Measurements from ENCODE around the gene ZNF622. TPM values are rescaled to one million over a fixed set of nuclear protein-coding genes. Genes with fewer than 3 reads are reported as not detected.

Gene ZNF622
- total RNA-seq, 2 experiments from 2014 or later, result 35.6 to 35.9 TPM

GRCh38 chr5:16492398-16493140 is 27.0 kb upstream of the ZNF622 start:
- Mint-ChIP-seq H3K27me3 (no peaks in the 10 kb centered on the region), H3K36me3 (peaks cover 16% of the 10 kb centered on the region), H3K4me3 (no peak overlapping the region), H3K27ac (no peak overlapping the region), H3K9me3 (peaks cover 32% of the 10 kb centered on the region), H3K4me1 (ENCODE audit: low read depth) (peaks cover 5% of the 10 kb centered on the region)
- CTCF ChIA-PET, result no interaction called here
- intact Hi-C loops (cut with micrococcal nuclease), result no loop called here
- POLR2A ChIA-PET, result no interaction called here
- DNase-seq, result no peak

DNA sequence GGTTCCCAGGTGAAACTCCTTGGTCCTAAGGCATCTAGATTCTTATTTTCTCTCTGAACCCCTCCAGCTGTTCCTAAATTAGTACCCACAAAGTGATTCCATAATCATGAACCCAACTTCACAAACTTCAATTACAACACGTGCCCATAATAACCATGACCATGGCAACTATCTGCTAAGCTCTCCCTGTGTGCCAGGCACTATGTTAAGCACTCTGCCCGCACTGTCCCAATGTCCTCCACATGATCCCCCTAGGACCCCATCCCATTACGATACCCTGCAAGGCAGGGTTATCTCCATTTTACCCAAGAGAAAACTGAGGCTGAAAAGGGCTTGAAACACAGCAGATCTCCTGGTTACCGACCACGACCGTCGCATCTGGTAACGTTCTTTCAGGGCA is 25.3 kb upstream of the ZNF622 start:
- Mint-ChIP-seq H3K9me3 (peaks cover 17% of the 10 kb centered on the region), H3K27me3 (no peaks in the 10 kb centered on the region), H3K4me3 (no peak overlapping the region), H3K4me1 (ENCODE audit: low read depth) (peaks cover 5% of the 10 kb centered on the region), H3K36me3 (peaks cover 10% of the 10 kb centered on the region), H3K27ac (no peak overlapping the region)
- ChIA-PET CTCF (interaction anchor here (1.0 to 2.4 kb wide), 3 partner anchors 55 to 62 kb away, joined by 3 to 8 read pairs (median 5); no protein-coding TSS in a partner anchor), POLR2A (no interaction called here)
- no peak for DNase-seq
- intact Hi-C loops (cut with micrococcal nuclease), result no loop called here

GRCh38 chr5:16489322-16489791 is 23.8 kb upstream of the ZNF622 start:
- H3K4me3 Mint-ChIP-seq, result no peak overlapping the region
- CTCF ChIA-PET, result interaction anchor here (0.7 to 2.4 kb wide), 3 partner anchors 56 to 178 kb away, joined by 3 to 8 read pairs (median 5); no protein-coding TSS in a partner anchor
- no peak for DNase-seq
- H3K4me1 Mint-ChIP-seq (ENCODE audit: low read depth), result peaks cover 5% of the 10 kb centered on the region
- peaks cover 2% of the 10 kb centered on the region for H3K9me3 Mint-ChIP-seq
- H3K27ac Mint-ChIP-seq, result no peak overlapping the region
- POLR2A ChIA-PET, result no interaction called here
- intact Hi-C loops (cut with micrococcal nuclease), result loop anchor here (1.0 kb wide), 2 partner anchors 63 to 177 kb away; no protein-coding TSS in a partner anchor
- H3K36me3 Mint-ChIP-seq, result peaks cover 2% of the 10 kb centered on the region
- H3K27me3 Mint-ChIP-seq, result no peaks in the 10 kb centered on the region

DNA sequence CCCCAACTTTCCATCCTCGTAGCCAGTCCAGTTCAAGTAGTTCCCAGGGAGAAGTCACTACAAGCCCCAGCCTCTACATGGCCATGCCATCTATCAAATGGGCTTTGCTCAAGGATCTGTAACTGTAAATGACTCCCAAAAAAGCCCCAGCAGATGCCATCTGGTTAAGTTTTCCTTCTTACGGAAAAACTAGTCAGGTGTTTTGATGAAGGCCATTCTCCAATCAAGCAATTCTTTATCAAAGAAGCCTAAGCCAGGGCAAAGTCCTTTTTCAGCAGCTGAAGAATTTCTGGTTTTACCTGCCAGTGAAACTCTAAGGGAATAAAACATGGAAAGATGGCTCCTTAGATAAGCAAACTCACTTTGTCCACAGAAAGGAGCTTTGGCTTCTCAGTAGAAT is 21.9 kb upstream of the ZNF622 start:
- Mint-ChIP-seq H3K27ac (no peak overlapping the region), H3K4me1 (ENCODE audit: low read depth) (peaks cover 3% of the 10 kb centered on the region), H3K36me3 (no peaks in the 10 kb centered on the region), H3K9me3 (no peaks in the 10 kb centered on the region), H3K27me3 (no peaks in the 10 kb centered on the region), H3K4me3 (no peak overlapping the region)
- POLR2A ChIA-PET, result no interaction called here
- no peak for DNase-seq
- CTCF ChIA-PET, result interaction anchor here (1.2 to 1.4 kb wide), 2 partner anchors 14 to 64 kb away, joined by 3 read pairs; no protein-coding TSS in a partner anchor
- intact Hi-C loops (cut with micrococcal nuclease), result no loop called here

- ChIA-PET CTCF (interaction anchor here (0.6 to 1.2 kb wide), 2 partner anchors 65 to 261 kb away, joined by 3 read pairs; no protein-coding TSS in a partner anchor), POLR2A (no interaction called here)
- intact Hi-C loops (cut with micrococcal nuclease), result no loop called here
- no peaks in the 10 kb centered on the region for H3K9me3 Mint-ChIP-seq
- peaks cover 3% of the 10 kb centered on the region for H3K4me1 Mint-ChIP-seq (ENCODE audit: low read depth)
- no peak overlapping the region for H3K27ac Mint-ChIP-seq
- H3K27me3 Mint-ChIP-seq, result no peaks in the 10 kb centered on the region
- no peak for DNase-seq
- H3K36me3 Mint-ChIP-seq, result no peaks in the 10 kb centered on the region
- H3K4me3 Mint-ChIP-seq, result no peak overlapping the region
Observed at GRCh38 chr5:16486711-16487111, 21.1 kb upstream of the ZNF622 start.

- intact Hi-C loops (cut with micrococcal nuclease), result no loop called here
- no peak for DNase-seq
- no peak overlapping the region for H3K27ac Mint-ChIP-seq
- H3K4me1 Mint-ChIP-seq (ENCODE audit: low read depth), result peaks cover 3% of the 10 kb centered on the region
- H3K36me3 Mint-ChIP-seq, result peaks cover 2% of the 10 kb centered on the region
- H3K4me3 Mint-ChIP-seq, result no peak overlapping the region
- POLR2A ChIA-PET, result no interaction called here
- CTCF ChIA-PET, result interaction anchor here (0.8 kb wide), 1 partner anchor 18 kb away, joined by 3 read pairs; no protein-coding TSS in a partner anchor
- H3K9me3 Mint-ChIP-seq, result no peaks in the 10 kb centered on the region
- no peaks in the 10 kb centered on the region for H3K27me3 Mint-ChIP-seq
Observed at GRCh38 chr5:16485656-16486055, 20.1 kb upstream of the ZNF622 start.

DNA sequence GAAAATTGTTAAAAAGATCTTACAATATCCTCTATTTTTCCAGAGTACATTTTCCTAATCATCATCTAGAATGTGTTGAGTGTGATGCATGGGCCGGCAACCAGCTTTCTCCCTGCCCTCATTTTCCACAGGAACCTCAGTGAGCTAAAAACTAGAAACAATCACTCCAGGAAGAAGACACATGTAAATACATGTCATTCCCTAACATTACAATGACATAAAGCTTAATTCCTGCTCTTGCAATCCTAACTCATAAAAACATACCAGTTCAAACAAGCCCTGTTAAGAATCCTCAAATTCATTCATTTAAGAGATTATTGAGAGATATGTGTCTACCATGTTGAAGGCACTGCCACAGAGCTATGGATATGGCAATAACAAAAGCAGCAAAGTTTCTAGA is 18.5 kb upstream of the ZNF622 start:
- intact Hi-C loops (cut with micrococcal nuclease), result no loop called here
- no peaks in the 10 kb centered on the region for H3K4me1 Mint-ChIP-seq (ENCODE audit: low read depth)
- H3K9me3 Mint-ChIP-seq, result no peaks in the 10 kb centered on the region
- H3K27ac Mint-ChIP-seq, result no peak overlapping the region
- H3K27me3 Mint-ChIP-seq, result no peaks in the 10 kb centered on the region
- POLR2A ChIA-PET, result no interaction called here
- CTCF ChIA-PET, result interaction anchor here (1.6 kb wide), 1 partner anchor 28 kb away, joined by 6 read pairs; no protein-coding TSS in a partner anchor
- no peak overlapping the region for H3K4me3 Mint-ChIP-seq
- H3K36me3 Mint-ChIP-seq, result peaks cover 2% of the 10 kb centered on the region
- no peak for DNase-seq

DNA sequence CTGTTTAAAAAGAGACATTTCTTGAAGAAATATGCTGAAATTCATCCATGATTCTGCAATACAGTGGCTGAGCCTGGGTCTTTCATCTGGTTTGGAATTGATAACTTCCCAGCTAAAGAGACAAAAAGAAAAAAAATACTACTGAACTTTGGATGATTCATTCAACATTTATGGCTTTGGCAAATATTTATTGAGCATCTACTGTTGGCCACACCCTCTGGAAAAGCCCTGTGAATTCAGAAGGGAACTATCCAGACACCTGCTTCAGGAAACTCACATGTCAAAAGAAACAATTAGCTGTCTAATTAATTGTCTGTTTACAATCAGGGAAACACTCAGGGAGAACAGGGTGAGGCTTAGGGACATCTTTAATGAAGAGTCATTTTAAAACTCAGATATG is 17.8 kb upstream of the ZNF622 start:
- POLR2A ChIA-PET, result no interaction called here
- Mint-ChIP-seq H3K9me3 (no peaks in the 10 kb centered on the region), H3K4me3 (no peak overlapping the region), H3K27ac (no peak overlapping the region), H3K27me3 (no peaks in the 10 kb centered on the region), H3K4me1 (ENCODE audit: low read depth) (no peaks in the 10 kb centered on the region), H3K36me3 (peaks cover 2% of the 10 kb centered on the region)
- DNase-seq, result no peak
- CTCF ChIA-PET, result interaction anchor here (0.6 to 1.8 kb wide), 3 partner anchors 27 to 706 kb away, joined by 3 to 4 read pairs (median 4); no protein-coding TSS in a partner anchor
- intact Hi-C loops (cut with micrococcal nuclease), result no loop called here

- no peaks in the 10 kb centered on the region for H3K4me1 Mint-ChIP-seq (ENCODE audit: low read depth)
- peaks cover 2% of the 10 kb centered on the region for H3K36me3 Mint-ChIP-seq
- ChIA-PET POLR2A (no interaction called here), CTCF (interaction anchor here (0.6 to 1.8 kb wide), 3 partner anchors 27 to 707 kb away, joined by 3 to 4 read pairs (median 4); no protein-coding TSS in a partner anchor)
- no peaks in the 10 kb centered on the region for H3K27me3 Mint-ChIP-seq
- H3K9me3 Mint-ChIP-seq, result no peaks in the 10 kb centered on the region
- no peak for DNase-seq
- H3K27ac Mint-ChIP-seq, result no peak overlapping the region
- H3K4me3 Mint-ChIP-seq, result no peak overlapping the region
- intact Hi-C loops (cut with micrococcal nuclease), result no loop called here
Observed at GRCh38 chr5:16482891-16483290, 17.3 kb upstream of the ZNF622 start.

- no peak overlapping the region for H3K27ac Mint-ChIP-seq
- no peak for DNase-seq
- H3K27me3 Mint-ChIP-seq, result no peaks in the 10 kb centered on the region
- no peaks in the 10 kb centered on the region for H3K4me1 Mint-ChIP-seq (ENCODE audit: low read depth)
- CTCF ChIA-PET, result no interaction called here
- POLR2A ChIA-PET, result no interaction called here
- no peaks in the 10 kb centered on the region for H3K9me3 Mint-ChIP-seq
- H3K4me3 Mint-ChIP-seq, result no peak overlapping the region
- intact Hi-C loops (cut with micrococcal nuclease), result no loop called here
- peaks cover 5% of the 10 kb centered on the region for H3K36me3 Mint-ChIP-seq
Observed at GRCh38 chr5:16480821-16481538, 15.4 kb upstream of the ZNF622 start.

- H3K9me3 Mint-ChIP-seq, result no peaks in the 10 kb centered on the region
- no peak overlapping the region for H3K4me3 Mint-ChIP-seq
- ChIA-PET CTCF (interaction anchor here (0.7 kb wide), 1 partner anchor 73 kb away, joined by 3 read pairs; no protein-coding TSS in a partner anchor), POLR2A (no interaction called here)
- no peaks in the 10 kb centered on the region for H3K4me1 Mint-ChIP-seq (ENCODE audit: low read depth)
- H3K27ac Mint-ChIP-seq, result no peak overlapping the region
- no peak for DNase-seq
- peaks cover 5% of the 10 kb centered on the region for H3K36me3 Mint-ChIP-seq
- intact Hi-C loops (cut with micrococcal nuclease), result no loop called here
- H3K27me3 Mint-ChIP-seq, result no peaks in the 10 kb centered on the region
Observed at GRCh38 chr5:16480144-16480543, 14.5 kb upstream of the ZNF622 start.

DNA sequence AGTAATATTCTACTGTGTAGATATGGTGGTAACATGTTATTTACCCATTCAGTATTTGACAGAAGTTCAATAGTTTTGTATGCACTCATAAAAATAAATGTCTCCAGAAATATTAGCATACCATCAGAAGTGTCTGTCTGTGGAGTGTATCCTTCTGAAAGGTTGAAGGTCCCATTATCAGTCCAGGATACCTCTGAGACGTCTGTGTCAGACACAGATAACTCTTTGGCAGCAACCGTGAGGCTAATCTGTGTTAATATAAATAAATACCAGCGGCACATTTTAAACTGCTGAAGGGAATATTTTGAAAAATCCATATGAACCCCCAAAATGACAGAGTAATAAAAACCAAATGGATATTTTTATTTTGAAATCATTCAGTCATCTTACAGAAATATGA is 11.9 kb upstream of the ZNF622 start:
- intact Hi-C loops (cut with micrococcal nuclease), result no loop called here
- no peak overlapping the region for H3K27ac Mint-ChIP-seq
- DNase-seq, result no peak
- no peaks in the 10 kb centered on the region for H3K9me3 Mint-ChIP-seq
- H3K4me3 Mint-ChIP-seq, result no peak overlapping the region
- peaks cover 10% of the 10 kb centered on the region for H3K36me3 Mint-ChIP-seq
- POLR2A ChIA-PET, result no interaction called here
- no peaks in the 10 kb centered on the region for H3K27me3 Mint-ChIP-seq
- no peaks in the 10 kb centered on the region for H3K4me1 Mint-ChIP-seq (ENCODE audit: low read depth)
- CTCF ChIA-PET, result no interaction called here
